LHCN-M2 (cell line): ENCODE data around the gene CAPN8. TPM values are rescaled to one million over a fixed set of nuclear protein-coding genes. Genes with fewer than 3 reads are reported as not detected.

Experiments used
- DNase-seq: peaks from one replicate; pipeline ENCODE4 v3.0.0-alpha.2; 2012; ENCODE audit warnings: low read depth
- total RNA-seq: library from RNA; depleted of rRNA; stranded (reverse); fragments of >200 nt; gene quantifications from 2 replicates; pipeline ENCODE4 v1.2.3, GENCODE V29; 2014

The CAPN8 gene
- total RNA-seq, 1 experiment from 2014 or later, result not detected

DNA sequence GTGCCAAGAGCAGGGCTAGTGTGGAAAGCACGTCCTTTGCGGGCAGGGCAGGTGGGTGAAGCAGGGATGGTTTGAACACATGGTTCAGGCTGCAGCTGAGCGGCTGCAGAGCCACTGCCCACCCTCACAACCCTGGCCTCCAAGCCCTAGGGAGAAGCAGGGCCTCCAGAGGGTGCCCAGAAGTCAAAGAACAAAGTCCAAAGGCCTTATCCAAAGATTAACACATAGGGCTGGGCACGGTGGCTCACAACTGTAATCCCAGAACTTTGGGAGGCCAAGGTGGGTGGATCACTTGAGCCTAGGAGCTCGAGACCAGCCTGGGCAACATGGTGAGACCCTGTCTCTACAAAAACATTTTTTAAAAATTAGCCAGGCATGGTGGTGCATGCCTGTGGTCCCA lies 46.8 kb downstream of the CAPN8 start:
- no peak for DNase-seq

DNA sequence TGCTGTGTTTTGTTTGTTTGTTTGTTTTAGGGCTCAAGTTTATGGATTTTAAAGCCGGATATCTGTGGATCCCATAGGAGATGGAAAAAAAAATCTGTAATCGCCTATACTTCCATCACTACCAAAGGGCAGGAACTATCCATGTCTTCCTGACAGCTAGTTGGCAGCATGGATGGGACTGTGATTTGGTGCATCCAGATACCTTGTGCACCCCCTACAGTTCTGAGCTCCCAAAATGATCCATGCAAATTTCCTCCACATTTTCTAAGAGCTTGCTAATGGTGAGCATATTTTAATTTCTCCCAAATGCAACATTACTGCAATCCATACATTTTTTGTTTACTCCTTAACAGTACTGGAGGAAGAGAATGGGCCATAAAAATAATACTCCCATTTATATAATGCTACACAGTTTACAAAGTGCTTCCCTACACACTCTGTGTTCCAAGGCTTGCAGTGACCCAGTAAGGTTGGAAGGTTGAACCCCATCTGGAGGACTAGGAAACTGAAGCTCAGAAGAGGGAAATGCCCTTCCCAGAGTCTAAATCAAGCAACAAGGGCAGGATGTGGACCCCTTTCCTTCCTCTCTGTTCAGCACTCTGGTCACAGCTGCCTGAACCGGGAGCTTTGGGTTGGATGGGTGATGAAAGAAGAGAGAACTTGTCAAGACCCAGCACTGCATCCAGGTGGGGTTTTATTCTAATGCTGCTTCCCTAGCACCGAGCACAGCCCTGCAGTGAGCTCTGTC lies 48.0 kb downstream of the CAPN8 start:
- DNase-seq, result no peak

DNA sequence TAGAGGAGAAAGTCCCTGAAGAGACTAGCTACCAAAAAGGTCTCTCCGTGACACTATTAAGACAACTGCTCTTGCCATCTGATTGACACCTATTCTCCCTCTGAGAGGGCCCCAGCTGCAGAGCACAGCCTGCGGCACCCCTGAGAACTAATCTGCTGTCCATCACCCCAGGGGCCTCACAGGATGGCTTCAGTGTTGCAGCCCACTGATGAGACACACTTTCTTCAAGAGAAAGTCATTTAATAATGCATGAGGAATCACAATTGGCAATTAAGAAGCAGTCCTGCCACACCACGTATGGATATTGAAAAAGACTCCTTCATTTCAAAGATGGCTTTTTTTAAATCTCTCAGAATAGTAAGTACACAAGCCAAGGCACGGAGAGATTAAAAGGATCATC lies 48.9 kb downstream of the CAPN8 start:
- DNase-seq, result no peak

DNA sequence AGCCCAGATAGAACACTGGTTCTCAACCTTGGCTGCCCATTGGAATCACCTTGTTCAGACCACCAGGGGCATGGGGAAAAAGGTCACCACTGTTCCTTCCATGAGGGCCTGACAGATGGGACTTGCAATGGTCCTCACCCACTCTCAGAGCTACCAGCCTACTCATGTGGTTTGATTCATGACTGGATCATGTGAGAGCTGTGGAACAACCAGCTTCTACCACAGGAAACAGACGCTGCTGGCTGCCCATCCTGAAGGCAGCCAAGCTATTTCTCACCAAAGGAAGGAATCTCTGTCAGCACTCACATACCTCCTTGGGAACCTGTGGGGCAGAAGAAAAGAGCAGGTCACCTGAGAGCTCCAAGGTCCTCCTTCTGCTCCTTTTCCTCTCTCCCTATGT lies 53.6 kb downstream of the CAPN8 start:
- no peak for DNase-seq

DNA sequence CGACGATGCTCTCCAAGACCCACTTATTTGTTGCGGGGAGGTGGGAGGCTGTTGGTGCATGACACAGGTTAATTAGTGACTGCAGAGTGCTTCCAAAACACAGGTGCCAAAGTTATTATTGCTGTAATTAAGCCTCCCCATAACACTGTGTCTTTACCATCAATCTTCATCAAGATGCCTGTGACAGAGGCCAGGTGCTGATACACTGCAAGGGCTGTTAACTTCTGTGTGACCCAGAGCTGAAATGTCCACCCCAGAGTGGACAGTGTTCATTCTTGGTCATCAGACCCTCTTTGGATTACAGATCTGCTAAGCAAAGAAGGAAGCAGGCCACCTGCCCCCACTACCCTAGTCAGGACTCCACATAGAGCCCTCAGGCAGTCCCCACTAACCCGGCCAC lies 55.5 kb downstream of the CAPN8 start:
- DNase-seq, result no peak

DNA sequence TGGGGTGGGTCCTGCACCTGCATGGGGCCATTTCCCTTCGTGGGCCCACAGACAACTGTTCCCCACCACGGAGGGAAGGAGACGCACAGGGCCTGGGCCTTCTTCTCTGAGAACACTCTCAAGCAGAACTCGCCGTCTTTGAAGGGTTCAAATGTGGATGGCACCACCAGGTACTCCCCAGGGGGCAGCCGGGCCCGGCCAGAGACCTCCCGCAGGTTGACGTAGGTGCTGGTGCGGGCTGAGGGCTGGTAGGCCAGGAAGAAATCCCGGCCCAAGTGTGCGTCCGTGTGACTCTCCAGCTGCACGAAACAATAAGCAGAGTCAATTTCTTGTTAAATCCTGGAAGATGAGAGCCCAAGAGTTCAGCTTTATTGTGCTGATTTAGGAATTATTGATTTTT lies 56.4 kb downstream of the CAPN8 start:
- no peak for DNase-seq

DNA sequence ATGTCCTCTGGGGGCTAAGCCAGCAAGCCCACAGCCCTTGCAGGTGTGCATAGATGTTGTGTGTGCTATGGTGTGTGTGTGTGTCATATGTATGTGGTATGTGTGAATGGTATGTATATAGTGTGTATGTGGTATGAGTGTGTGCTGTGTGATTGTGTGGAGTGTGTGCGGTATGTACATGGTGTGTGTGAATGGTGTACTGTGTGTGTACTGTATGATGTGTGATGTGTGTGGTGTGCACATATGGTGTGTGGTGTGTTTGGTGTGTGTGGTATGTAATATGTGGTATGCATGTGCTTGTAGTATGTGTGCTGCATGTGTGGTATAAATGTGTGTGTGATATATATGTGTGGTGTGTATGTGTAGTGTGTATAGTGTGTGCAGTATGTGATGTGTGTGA lies 107.0 kb downstream of the CAPN8 start:
- DNase-seq, result no peak

DNA sequence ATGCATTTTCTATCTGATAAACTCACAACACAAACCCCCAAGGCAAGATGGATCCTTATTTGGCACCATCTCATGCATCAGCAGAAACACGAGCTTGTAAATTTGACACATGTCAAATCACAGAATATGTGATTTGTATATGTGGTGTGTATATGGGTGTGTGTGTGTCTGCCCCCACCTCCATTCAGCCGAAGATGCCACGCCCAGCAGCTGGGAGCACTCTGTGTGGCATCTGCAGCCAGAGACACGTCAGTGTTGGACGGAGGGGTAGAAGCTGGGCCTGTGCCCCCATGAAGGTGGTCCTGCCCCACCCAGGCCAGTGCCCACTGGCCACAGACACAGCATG lies 108.4 kb downstream of the CAPN8 start:
- DNase-seq, result no peak

DNA sequence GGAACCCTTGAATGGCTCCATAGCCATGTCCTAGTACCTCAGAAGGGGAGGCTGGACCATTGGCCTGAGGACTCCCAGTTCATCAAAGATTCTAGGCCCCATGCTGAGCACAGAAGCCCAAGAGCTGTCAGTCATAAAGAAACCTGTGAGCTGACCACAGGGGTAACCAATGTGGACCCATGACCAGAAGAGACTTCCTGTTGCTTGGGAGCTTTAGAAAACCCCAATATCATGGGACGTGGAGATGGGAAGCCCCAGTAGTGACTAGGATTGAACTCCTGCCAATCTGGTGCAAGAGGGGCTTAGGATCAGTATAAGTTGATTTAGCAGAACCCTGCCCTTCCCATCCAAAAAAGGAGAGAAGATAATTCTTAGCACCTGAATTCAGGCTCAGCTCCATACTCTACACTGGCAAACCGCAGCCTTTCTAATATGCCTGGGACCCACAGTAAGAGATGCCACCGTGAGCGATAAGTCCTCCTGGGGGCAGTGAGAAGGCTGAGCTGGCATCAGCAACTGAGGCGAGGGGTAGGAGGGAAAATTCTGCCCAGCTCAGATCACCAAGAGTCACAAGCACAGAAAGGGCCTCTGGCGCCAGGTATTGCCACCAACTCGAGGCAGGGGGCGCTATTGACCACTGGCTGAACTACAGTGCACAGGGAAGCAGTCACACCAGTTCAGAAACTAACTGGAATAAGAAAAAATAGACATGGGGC lies 108.9 kb downstream of the CAPN8 start:
- peak; percentile 21 for DNase-seq

DNA sequence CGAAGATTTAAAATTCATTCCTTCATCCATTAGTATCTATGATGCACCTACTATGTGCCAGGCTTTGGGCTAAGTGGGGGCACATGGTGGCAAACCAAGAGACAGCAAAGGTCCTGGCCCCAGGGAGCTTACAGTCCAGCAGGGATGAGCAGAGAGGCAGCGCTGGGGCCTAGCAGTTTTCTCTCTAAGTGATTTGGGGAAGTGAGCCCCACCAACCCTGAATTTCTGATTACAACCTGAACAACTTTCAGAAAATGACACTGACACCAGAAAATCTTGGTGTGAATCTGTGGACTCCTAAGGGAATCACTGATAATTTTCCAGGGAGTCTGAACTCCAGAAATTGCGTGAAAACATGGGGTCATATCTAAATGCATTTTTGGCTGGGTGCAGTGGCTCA lies 111.5 kb downstream of the CAPN8 start:
- no peak for DNase-seq

DNA sequence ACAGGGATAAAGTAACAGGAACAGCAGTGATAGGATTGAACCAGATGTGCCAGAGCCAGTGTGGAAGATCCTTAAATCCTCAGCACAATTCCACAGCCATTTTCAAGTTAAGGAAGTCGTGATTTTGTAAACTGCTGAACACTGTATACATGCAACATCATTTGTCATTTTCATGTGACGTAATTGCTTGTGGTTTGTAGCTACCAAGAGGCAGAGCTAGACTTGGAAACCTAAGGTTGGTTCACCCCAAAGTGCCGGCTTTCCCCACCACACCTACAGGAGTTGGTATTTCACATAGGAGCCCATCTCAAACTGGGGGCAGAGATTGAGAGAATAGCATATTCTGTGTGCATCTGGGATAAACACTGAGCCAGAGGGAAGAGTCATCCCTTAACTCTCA lies 113.9 kb downstream of the CAPN8 start:
- no peak for DNase-seq

DNA sequence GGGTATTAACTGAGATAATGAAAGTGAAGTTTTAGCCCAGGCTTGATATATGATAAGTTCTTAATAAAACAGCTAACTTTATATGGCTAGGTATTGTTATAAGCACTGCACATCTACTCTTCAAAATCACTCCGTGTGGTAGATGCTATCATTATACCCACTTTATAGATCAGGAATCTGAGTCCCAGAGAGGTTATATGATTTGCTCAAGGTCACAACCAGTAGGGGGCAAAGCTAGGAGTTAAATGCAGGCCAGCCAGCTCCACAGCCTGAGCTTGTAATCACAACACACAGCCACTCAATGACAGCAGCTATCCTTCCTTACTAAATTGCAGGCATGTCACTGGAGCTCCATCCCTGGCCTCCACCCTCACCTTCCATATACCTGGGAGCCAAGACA lies 115.8 kb downstream of the CAPN8 start:
- DNase-seq, result no peak

DNA sequence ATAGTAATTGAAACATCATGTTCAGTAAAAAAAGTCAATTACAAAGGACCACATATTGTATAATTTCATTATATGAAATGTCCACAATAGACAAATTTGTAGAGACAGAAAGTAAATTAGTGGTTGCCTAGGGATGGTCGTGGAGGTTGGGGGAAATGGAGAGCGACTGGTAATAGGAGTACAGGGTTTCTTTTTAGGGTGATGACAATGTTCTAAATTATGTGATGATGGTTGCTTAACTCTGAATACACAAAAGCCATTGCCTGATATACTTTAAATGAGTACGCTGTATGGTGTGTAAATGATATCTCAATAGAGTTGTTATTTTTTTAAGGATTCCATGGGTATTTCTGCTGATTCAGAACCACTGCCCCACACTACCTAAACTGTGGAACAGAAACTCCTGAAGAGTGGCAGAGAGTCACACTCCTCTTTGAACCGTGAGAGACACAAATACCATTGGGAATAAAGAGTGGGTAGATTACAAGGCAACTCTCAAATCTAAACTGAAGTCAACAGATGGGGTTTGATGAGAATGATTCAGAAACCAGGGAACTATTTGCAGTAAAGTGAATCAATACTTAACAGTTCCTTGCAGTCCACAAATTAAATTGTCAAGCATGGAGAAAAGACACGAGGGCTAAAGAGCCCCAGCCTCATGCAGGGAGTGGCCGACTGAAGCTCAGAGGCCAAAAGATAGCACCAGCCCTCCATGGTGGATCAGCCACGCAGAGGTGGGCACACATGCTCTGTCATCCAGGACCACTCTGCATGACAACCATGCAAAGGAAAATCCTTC lies 118.0 kb downstream of the CAPN8 start:
- DNase-seq, result no peak

DNA sequence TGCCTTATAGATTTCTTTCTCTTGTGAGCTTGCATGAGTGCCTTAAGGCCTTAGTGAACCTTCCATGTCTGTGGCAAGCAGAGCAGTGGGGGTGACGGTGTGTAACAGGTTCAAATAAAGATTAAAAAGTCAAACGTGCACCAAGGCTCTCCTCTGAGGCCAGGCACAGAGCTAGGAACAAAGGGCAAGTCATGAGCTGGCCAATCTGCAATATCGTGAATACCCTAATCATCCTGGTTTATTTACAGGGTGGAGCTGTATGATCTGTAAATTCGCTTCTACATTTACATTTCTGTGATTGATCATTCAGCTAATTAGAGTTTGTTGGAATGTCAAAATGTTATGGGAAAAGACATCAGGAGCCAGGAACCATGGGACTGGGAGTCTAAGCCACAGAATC lies 120.2 kb downstream of the CAPN8 start:
- DNase-seq, result no peak

DNA sequence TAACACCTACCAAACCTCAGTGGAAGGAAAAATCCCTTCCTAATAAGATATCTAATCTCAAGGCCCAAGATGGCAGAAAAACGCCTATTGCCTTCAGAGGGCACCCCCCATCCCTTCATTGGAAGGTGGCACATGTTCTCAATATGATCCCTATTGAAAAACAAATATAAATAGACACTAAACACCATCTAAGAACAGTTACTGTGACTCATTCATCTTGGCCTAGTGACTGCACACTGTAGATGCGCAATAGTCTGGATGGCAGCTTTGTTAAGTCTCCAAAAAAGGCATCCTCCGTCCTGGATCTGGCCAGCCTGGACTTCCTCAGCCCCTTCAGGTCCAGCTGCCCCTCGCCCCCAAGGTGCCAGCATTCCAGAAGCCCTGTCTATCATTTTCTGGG lies 121.9 kb downstream of the CAPN8 start:
- no peak for DNase-seq

DNA sequence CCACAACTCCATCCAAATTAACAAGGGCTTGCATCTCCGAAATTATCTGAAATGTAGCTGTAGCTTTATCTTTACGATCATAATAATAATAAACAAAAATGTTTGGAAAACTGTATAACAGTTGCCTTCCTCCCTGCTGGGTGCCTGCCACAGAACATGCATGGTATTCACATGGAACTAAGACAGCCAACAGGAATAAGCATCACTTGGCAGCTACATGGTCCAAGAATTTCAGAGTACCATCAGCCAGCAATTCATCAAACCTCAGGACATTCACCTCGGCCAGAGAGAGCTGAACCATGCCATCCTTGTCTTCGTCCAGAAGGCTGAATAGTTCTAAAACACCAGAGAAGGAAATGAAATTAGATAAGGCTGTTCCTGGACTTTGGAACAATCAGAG lies 122.7 kb downstream of the CAPN8 start:
- DNase-seq, result no peak

DNA sequence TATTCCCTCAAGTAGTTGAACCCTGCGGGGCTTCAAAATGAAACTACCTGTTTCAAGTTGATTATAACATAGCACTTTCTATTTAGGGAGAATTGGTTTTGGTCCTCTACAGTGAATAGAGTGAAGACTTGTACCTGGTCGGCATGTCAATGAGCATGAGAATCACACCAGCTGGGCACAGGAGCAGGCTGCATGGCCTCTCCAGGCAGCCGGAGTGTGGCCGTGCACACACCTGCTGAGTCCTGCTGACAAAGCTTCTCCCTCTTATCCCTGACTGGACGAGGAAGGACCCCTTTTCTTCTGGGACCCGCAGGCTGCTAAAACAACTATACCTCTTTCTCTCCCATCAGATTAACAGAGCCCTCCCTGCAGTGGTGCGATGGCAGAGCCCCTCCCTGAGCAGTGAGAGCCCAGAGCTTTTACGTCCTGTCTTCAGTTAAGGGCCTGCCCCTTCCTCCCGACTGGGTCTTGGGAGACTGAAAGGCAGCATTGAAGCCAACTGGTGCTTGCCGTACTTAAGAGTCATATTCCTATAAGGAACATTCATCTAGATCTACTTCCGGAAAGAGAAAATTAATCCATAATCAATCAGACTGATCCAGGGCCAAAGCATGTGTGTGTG lies 124.9 kb downstream of the CAPN8 start:
- no peak for DNase-seq

DNA sequence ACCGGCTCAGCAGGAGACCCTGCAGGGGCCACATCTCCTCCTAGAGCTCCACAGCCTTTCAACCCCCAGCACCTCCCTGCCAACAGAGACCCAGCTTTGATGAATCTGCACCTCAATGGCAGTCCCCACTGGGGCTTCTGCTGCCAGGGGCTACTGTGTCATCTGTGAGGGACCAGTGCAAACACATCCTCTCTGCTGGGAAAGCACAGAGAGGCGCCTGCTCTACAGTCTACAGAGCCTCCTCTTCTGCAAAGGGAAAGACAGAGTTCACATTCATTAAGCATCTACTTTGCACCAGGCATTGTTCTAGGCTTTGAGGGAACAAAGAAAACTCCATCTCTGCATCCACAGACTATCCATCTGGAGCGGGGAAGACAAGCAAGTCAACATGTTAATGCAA lies 125.8 kb downstream of the CAPN8 start:
- DNase-seq, result no peak

DNA sequence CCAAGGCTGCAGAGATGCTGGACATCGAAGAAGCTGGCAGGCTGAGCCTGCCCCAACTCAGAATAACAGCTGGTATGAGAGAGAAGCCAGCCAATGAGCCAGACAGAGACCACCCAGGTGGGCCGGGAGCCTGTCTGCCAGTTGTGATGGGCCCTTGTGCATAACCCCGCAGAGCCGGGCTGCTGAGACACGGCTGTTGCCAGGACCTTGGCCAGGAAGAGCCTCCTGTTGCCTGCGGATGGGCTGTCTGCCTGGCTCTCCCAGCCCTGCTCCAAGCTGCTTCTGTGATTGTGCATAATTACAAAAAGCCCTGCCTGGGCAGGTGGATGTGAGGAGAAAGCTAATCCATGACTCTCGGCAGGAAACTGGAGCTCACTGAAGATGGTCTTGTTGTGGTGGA lies 126.5 kb downstream of the CAPN8 start:
- no peak for DNase-seq

DNA sequence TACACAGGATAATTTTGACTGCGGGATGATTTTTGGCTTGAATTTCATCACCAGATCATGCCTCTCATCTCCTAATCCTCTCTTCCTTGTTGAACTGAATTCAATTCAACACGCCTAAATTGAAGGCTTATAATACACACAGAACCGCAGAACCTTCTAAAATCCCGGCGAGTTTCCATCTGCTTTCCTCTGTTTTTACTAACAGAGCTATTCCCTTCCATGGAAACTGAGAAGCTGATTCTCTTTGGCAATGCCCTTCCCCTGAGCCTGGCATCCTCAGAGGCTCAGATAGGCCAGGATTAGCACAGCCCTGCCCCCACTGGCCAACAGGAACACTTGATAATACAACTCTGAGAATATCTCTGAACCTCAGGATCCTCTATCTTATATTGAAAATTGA lies 130.2 kb downstream of the CAPN8 start:
- no peak for DNase-seq

DNA sequence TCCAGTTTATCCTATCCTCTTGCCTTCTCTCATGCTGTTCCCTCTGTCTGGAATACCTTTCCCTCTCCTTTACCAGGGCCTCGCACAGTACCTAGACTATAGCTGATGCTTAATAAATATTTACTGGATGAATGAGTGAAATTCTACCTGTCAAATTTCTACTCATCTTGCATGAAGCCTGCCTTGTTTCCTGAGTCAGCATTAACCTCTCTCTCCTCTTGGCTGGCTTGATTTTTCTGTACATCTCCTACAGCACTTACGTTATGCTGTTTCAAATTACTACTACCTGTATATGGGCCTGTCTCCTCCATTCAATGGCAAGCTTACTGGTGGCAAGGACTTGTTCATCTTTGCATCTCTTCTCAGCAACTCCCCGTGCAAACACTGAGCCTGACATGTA lies 130.8 kb downstream of the CAPN8 start:
- no peak for DNase-seq

DNA sequence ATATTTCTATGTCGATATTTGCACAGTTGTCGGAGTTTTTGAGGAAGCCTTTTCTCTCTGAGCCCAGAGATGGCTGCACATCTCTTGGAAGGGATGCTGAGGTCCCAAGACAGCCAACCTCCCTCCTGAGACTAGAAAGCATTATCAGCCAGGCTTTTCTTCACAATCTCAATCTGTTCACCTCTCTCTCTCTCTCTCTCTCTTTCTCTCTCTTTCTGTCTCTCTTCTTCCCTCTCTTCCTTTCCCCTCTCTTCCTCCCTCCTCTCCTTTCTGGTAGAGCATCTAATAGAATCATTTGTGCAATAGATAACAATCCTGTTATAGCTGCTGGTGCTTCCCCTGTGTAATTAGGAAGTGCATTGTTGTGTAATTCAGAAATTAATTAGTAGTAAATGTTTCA lies 131.8 kb downstream of the CAPN8 start:
- no peak for DNase-seq
